Measurements from ENCODE around the gene PHC2. TPM values are rescaled to one million over a fixed set of nuclear protein-coding genes. Genes with fewer than 3 reads are reported as not detected.

Gene PHC2
- total and polyA plus RNA-seq, 2 of the 13 experiments (the other 11 are each of a cell fraction or from before 2014, with no cell fraction given): 52.5 to 84.9 TPM

DNA sequence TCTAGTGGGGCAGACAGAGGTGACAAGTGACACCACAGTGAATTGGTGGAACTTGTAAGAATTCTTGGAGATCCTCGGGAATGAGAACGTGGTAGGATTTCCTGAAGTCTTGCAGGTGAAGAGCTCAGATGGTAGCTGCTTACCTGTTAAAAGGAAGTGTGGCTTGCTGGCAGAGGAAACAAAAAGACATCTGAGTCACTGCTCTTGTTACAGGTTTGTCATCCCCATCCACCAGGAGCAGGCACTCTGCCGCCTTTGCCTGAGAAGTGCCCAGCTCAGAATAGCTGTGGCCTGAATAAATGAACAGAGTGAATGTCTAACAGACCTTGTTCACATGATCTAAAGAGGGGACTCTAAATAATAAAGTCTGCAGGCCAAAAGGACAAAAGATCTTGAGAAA is 29.2 kb upstream of the PHC2 start:
- WGBS (ENCODE audit: low lambda C conversion rate): 15% methylated on average over 3 of the region's 3 CpGs
- Histone ChIP-seq H3K4me1 (ENCODE audit: insufficient read depth, low read length) (no peaks in the 10 kb centered on the region), H3K36me3 (replicated peaks in 1 of 2; ENCODE audit: control insufficient read depth in 1 of 2, insufficient read depth in 2 of 2, low read length in 2 of 2) (no peaks in the 10 kb centered on the region), H3K79me2 (ENCODE audit: insufficient read depth, low read length) (no peaks in the 10 kb centered on the region), H3K27me3 (ENCODE audit: control insufficient read depth in 1 of 2, insufficient read depth in 2 of 2, low read length in 2 of 2) (peaks cover 3 to 20% of the 10 kb centered on the region in 2 experiments; a peak in 2 of 5 replicates), H2AFZ (ENCODE audit: low read length) (no peak overlapping the region), H3K27ac (ENCODE audit: extremely low read length, insufficient read depth, low read length) (no peak overlapping the region), H3K9ac (ENCODE audit: insufficient read depth, low read depth, low read length) (no peak overlapping the region), H3K4me2 (ENCODE audit: low read depth, low read length) (no peak overlapping the region), H3K9me3 (ENCODE audit: low read length) (no peaks in the 10 kb centered on the region), H4K20me1 (ENCODE audit: insufficient read depth, low read length) (no peaks in the 10 kb centered on the region), H3K4me3 (replicated peaks in 1 of 3; ENCODE audit: insufficient read depth in 1 of 3, low read depth in 2 of 3, low read length in 3 of 3) (no peak overlapping the region)
- no peak for DNase-seq (ENCODE audit: low spot score)
- no peak for ATAC-seq
- in situ Hi-C loops (cut with HindIII; ENCODE audit: extremely low pct_ligation_motif_present, low pct_unique_long_range_greater_than_20kb): loop anchor here (10.0 kb wide), 1 partner anchor 85 kb away; no protein-coding TSS in a partner anchor
- ChIA-PET POLR2A (no interaction called here), CTCF (ENCODE audit: low intra/inter-chr PET ratio, low total read pairs) (no interaction called here)
- FAIRE-seq: no peak
- BruUV-seq (replicated peaks): no TSS peak
- TF ChIP-seq, protein P1, sequence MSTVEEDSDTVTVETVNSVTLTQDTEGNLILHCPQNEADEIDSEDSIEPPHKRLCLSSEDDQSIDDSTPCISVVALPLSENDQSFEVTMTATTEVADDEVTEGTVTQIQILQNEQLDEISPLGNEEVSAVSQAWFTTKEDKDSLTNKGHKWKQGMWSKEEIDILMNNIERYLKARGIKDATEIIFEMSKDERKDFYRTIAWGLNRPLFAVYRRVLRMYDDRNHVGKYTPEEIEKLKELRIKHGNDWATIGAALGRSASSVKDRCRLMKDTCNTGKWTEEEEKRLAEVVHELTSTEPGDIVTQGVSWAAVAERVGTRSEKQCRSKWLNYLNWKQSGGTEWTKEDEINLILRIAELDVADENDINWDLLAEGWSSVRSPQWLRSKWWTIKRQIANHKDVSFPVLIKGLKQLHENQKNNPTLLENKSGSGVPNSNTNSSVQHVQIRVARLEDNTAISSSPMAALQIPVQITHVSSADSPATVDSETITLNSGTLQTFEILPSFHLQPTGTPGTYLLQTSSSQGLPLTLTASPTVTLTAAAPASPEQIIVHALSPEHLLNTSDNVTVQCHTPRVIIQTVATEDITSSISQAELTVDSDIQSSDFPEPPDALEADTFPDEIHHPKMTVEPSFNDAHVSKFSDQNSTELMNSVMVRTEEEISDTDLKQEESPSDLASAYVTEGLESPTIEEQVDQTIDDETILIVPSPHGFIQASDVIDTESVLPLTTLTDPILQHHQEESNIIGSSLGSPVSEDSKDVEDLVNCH (CRISPR knock-in tag; IDR thresholded peaks at IDR 0.05): no peak
- no peak for TF ChIP-seq ZNF343 (CRISPR knock-in tag; IDR thresholded peaks at IDR 0.05)
- intact Hi-C loops (cut with micrococcal nuclease; ENCODE audit: unreplicated experiment): no loop called here

DNA sequence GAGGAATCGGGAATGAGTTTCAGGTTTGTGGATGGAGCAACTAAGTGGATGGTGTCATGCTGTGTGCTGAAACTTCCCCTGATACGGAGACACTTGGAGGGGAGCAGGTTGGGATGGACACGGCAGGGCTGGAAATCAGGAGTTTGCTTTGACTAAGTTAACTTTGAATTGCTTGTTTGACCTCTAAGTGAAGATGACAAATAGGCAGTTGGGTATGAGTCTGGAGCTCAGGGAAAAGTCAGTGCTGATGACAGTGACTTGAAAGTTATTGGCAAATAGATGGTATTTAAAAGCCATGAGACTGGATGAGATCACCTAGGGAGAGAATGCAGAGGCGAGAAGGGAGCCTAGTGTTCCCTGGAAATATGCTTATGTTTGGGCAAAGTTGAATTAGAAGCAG is 28.8 kb upstream of the PHC2 start:
- CTCF ChIA-PET (ENCODE audit: low intra/inter-chr PET ratio, low total read pairs): no interaction called here
- Histone ChIP-seq H3K9me3 (ENCODE audit: low read length) (no peaks in the 10 kb centered on the region), H3K27ac (ENCODE audit: extremely low read length, insufficient read depth, low read length) (no peak overlapping the region), H3K4me2 (ENCODE audit: low read depth, low read length) (no peak overlapping the region), H3K4me1 (ENCODE audit: insufficient read depth, low read length) (no peaks in the 10 kb centered on the region), H3K9ac (ENCODE audit: insufficient read depth, low read depth, low read length) (no peak overlapping the region), H3K36me3 (replicated peaks in 1 of 2; ENCODE audit: control insufficient read depth in 1 of 2, insufficient read depth in 2 of 2, low read length in 2 of 2) (no peaks in the 10 kb centered on the region), H4K20me1 (ENCODE audit: insufficient read depth, low read length) (no peaks in the 10 kb centered on the region), H3K79me2 (ENCODE audit: insufficient read depth, low read length) (no peaks in the 10 kb centered on the region), H3K4me3 (replicated peaks in 1 of 3; ENCODE audit: insufficient read depth in 1 of 3, low read depth in 2 of 3, low read length in 3 of 3) (no peak overlapping the region), H3K27me3 (ENCODE audit: control insufficient read depth in 1 of 2, insufficient read depth in 2 of 2, low read length in 2 of 2) (peaks cover 3 to 17% of the 10 kb centered on the region in 2 experiments; a peak in 2 of 5 replicates), H2AFZ (ENCODE audit: low read length) (no peak overlapping the region)
- no peak for FAIRE-seq
- WGBS (ENCODE audit: low lambda C conversion rate): 0% methylated on average over 4 of the region's 4 CpGs
- intact Hi-C loops (cut with micrococcal nuclease; ENCODE audit: unreplicated experiment): loop anchor here (5.0 kb wide), 1 partner anchor 162 kb away; no protein-coding TSS in a partner anchor
- no peak for ATAC-seq
- TF ChIP-seq ZNF773 (CRISPR knock-in tag; IDR thresholded peaks at IDR 0.05; ENCODE audit: borderline replicate concordance): no peak
- TF ChIP-seq CBX2 (IDR thresholded peaks at IDR 0.05; ENCODE audit: low read depth, low read length): no peak
- TF ChIP-seq CBX2 (CRISPR knock-in tag; IDR thresholded peaks at IDR 0.05; ENCODE audit: low read depth): no peak
- TF ChIP-seq MTA1 (CRISPR knock-in tag; IDR thresholded peaks at IDR 0.05; ENCODE audit: borderline replicate concordance): no peak
- TF ChIP-seq SNRNP70 (IDR thresholded peaks at IDR 0.05; ENCODE audit: low read depth, low read length): no peak
- TF ChIP-seq ZFP36 (IDR thresholded peaks at IDR 0.05; ENCODE audit: borderline replicate concordance, low read depth, low read length, partially characterized antibody): no peak
- TF ChIP-seq, protein P2, sequence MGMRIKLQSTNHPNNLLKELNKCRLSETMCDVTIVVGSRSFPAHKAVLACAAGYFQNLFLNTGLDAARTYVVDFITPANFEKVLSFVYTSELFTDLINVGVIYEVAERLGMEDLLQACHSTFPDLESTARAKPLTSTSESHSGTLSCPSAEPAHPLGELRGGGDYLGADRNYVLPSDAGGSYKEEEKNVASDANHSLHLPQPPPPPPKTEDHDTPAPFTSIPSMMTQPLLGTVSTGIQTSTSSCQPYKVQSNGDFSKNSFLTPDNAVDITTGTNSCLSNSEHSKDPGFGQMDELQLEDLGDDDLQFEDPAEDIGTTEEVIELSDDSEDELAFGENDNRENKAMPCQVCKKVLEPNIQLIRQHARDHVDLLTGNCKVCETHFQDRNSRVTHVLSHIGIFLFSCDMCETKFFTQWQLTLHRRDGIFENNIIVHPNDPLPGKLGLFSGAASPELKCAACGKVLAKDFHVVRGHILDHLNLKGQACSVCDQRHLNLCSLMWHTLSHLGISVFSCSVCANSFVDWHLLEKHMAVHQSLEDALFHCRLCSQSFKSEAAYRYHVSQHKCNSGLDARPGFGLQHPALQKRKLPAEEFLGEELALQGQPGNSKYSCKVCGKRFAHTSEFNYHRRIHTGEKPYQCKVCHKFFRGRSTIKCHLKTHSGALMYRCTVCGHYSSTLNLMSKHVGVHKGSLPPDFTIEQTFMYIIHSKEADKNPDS (CRISPR knock-in tag; IDR thresholded peaks at IDR 0.05): no peak
- TF ChIP-seq TBX2 (CRISPR knock-in tag; IDR thresholded peaks at IDR 0.05; ENCODE audit: borderline replicate concordance): no peak
- no peak for TF ChIP-seq KDM5A (IDR thresholded peaks at IDR 0.05; ENCODE audit: borderline replicate concordance, low read length)
- TF ChIP-seq, protein P3, sequence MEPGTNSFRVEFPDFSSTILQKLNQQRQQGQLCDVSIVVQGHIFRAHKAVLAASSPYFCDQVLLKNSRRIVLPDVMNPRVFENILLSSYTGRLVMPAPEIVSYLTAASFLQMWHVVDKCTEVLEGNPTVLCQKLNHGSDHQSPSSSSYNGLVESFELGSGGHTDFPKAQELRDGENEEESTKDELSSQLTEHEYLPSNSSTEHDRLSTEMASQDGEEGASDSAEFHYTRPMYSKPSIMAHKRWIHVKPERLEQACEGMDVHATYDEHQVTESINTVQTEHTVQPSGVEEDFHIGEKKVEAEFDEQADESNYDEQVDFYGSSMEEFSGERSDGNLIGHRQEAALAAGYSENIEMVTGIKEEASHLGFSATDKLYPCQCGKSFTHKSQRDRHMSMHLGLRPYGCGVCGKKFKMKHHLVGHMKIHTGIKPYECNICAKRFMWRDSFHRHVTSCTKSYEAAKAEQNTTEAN (CRISPR knock-in tag; conservative IDR thresholded peaks at IDR 0.05): no peak
- BruUV-seq (replicated peaks): no TSS peak
- in situ Hi-C loops (cut with HindIII; ENCODE audit: extremely low pct_ligation_motif_present, low pct_unique_long_range_greater_than_20kb): loop anchor here (10.0 kb wide), 1 partner anchor 85 kb away; no protein-coding TSS in a partner anchor
- POLR2A ChIA-PET: no interaction called here
- DNase-seq (ENCODE audit: low spot score): no peak

Data from HepG2 (cell line).